ENCODE results near the gene KIF6.
"Not testable (repeated sequence)": the region's sequence is repeated elsewhere in the genome, so short reads cannot be mapped to it uniquely, and the experiment has no call there.

Gene KIF6

DNA sequence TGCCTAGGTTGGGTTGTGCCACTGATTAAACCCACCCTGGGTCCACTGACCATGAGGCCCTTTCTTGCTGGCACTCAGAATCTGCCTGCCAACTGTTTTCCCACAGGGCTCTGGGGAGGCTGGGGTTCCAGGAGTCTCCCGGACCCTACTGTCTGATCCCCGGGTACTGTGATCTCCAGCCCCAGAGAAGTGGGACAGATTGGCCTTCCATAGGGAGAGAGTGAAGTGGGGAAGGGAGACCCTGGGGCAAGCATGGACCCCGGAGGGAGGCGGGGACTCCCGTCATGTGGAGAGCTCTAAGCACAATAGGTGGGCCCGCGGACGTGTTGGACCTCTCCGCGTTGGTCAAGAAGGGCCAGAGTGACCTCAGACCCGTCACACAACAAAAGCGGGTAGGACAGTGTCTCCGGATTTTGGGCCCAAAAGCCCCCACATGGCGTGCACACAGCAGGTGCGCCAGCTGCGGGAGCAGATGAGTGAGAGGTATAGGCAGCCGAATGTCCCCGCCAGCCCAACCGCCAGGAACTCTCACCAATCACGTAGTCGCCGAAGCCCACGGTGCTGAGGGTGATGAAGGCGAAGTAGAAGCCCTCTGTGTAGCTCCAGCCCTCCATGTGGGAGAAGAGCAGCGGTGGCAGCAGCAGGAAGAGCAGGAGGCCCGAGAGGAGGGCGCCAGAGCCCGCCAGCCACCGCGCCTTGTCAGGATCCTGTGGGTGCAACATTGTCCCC lies 421.6 kb downstream of the KIF6 start:
- DNase-seq, result no peak

DNA sequence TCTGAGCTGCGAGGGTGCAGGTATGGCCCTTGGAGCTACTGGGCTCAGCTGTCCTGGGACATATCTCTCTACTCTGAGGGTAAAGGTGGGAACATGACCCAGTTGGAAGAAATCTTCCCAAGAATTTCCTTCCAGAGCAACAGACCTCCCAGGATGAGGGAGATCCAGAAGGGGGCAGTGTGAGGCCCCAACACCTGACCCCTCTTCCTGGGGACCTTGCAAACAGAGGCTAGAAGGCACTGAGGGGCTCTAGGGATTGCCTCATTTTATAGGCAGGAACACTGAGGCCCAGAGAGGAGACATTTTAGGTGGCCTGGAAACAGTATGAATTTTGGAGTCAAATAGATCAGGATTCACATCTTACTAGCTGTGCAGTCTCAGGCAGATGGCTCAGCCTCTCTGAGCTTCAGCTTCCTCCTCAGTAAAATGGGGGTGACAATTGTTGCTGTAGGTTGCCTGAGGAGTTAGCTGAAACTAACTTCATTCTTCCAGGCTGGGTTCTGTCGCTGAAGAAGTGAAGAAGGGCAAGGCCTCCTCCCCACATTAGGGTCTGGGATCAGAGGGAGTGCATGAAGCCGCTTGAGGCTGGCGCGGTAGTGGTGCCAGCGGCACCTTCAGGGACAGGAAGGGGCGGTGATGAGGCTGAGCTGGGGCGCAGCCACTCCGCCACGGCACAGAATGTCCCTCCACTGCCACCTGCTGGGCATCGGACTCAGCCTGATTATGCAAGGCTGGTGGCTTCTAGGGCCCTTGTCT lies 422.4 kb downstream of the KIF6 start:
- peak; percentile 63 for DNase-seq

GRCh38 chr6:39302011-39302410 lies 423.2 kb downstream of the KIF6 start:
- no peak for DNase-seq

GRCh38 chr6:39301606-39302005 lies 423.6 kb downstream of the KIF6 start:
- DNase-seq, result no peak

DNA sequence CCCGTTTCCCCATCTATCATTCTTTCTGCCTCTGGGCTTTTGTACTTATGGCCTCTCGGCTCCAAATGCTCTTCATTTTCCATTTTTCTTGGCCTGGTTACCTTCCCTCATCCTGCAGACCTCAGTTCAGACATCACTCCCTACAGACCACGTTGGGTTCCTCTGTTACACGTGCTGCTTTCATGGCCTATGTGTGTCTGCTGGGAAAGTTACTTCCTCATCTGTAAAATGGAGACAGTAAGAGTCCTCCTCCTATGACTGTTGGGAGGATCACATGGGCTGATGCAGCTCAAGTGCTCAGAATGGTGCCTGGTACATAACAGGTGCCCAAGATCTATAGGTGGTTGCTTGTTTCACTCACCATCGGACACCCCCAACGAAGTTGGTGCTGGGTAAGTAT lies 424.5 kb downstream of the KIF6 start:
- no peak for DNase-seq

GRCh38 chr6:39298061-39298460 lies 427.1 kb downstream of the KIF6 start:
- DNase-seq, result no peak

GRCh38 chr6:39296745-39297640 lies 428.2 kb downstream of the KIF6 start:
- DNase-seq, result no peak

- no peak for DNase-seq
Observed at GRCh38 chr6:39295611-39296011, 429.6 kb downstream of the KIF6 start.

- no peak for DNase-seq
Observed at GRCh38 chr6:39294899-39295298, 430.3 kb downstream of the KIF6 start.

- DNase-seq, result no peak
Observed at GRCh38 chr6:39294133-39294532, 431.1 kb downstream of the KIF6 start.

DNA sequence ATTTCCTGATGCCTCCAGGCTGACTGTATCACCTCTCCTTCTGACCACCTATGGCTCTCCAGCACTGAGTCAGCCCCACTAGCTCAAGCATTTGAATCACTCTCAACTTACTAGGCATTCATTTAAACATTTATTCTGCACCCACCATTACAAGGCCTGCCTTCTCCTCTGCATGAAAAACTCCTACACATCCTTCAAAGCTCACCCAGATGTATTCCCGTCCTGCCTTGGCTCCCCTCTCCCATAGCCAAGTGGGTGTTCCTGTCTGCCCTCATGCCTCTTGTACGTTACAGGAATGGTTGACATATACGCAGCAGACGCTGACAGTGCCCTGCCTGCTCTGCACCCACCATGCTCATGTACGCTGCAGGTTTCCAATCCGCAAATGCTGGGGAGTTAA lies 432.6 kb downstream of the KIF6 start:
- DNase-seq, result no peak

- DNase-seq, result no peak
Observed at GRCh38 chr6:39289490-39289889, 435.7 kb downstream of the KIF6 start.

GRCh38 chr6:39287601-39288000 lies 437.6 kb downstream of the KIF6 start:
- DNase-seq, result no peak

DNA sequence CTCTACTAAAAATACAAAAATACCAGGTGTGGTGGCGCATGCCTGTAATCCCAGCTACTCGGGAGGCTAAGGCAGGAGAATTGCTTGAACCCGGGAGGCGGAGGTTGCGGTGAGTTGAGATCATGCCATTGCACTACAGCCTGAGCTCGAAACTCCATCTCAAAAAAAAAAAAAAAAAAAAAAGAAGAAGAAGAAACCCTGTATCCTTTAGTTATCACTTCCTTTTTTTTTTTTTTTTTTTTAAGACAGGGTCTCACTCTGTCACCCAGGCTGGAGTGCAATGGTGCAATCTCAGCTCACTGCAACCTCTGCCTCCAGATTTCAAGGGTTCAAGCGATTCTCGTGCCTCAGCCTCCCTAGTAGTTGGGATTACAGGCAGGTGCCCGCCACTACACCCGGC lies 438.6 kb downstream of the KIF6 start:
- not testable (repeated sequence) for DNase-seq

- no peak for DNase-seq
Observed at GRCh38 chr6:39282774-39283173, 442.4 kb downstream of the KIF6 start.

- no peak for DNase-seq
Observed at GRCh38 chr6:39281312-39281980, 443.8 kb downstream of the KIF6 start.

- no peak for DNase-seq
Observed at GRCh38 chr6:39280247-39280731, 444.9 kb downstream of the KIF6 start.
